Prostate gland (tissue), 2 donors: ENCODE measurements around the gene DENND1B. TPM values are rescaled to one million over a fixed set of nuclear protein-coding genes. Genes with fewer than 3 reads are reported as not detected.

ENCODE experiments used
- DNase-seq: peaks from one replicate; pipeline ENCODE4 v3.0.0-alpha.2; 2019; ENCODE audit warnings: low spot score
- H3K27ac ChIP-seq, 2 donors: fragments of 200-600 bp; sonication (generic); 2 replicates each; pipeline ENCODE4 v1.5.1; 2017 to 2019
- H3K27me3 ChIP-seq: fragments of 200-600 bp; sonication (generic); replicated peaks from 2 replicates; pipeline ENCODE4 v1.5.1; 2019; ENCODE audit not compliant: insufficient read depth
- H3K36me3 ChIP-seq, 2 donors: fragments of 200-600 bp; sonication (generic); 1 replicate in 1 of 2; 2 replicates in 1 of 2; pipeline versions ENCODE4 v1.5.1 to v1.8.1; 2017 to 2019
- H3K4me1 ChIP-seq: fragments of 200-600 bp; sonication (generic); replicated peaks from 2 replicates; pipeline ENCODE4 v1.5.1; 2019
- H3K4me3 ChIP-seq, 2 donors: fragments of 200-600 bp; sonication (generic); 2 replicates each; pipeline ENCODE4 v1.5.1; 2017 to 2019
- H3K9me3 ChIP-seq: fragments of 200-600 bp; sonication (generic); 2 replicates; pipeline ENCODE4 v1.5.1; 2017
- CTCF ChIP-seq, 4 experiments: fragments of 200-600 bp in 2 of 4; fragments of 450-650 bp in 2 of 4; sonication (generic) in 2 of 4; IDR thresholded peaks; 1 replicate in 3 of 4; 2 replicates in 1 of 4; pipeline ENCODE4 v1.5.1; 2016 to 2019; ENCODE audit warnings: antibody characterized with exemption in 4 of 4, mild to moderate bottlenecking in 2 of 4, moderate library complexity in 2 of 4
- POLR2A ChIP-seq: fragments of 450-650 bp; IDR thresholded peaks from one replicate; pipeline ENCODE4 v1.6.1; 2016; ENCODE audit warnings: antibody characterized with exemption, mild to moderate bottlenecking
- POLR2AphosphoS5 ChIP-seq: sonication (generic); formaldehyde crosslinking; IDR thresholded peaks from one replicate; pipeline ENCODE4 v1.6.1; 2017; ENCODE audit warnings: antibody characterized with exemption
- WGBS: methylation state at CpG from one replicate; pipeline ENCODE4 v1.1.5; 2018; 5-methylcytosine and 5-hydroxymethylcytosine counted together
- intact Hi-C: fragments of 100-400 bp; cut with DNase I; formaldehyde crosslinking; loops from one replicate; pipeline ENCODE4 v1.14.2; 2022
- total RNA-seq, 2 donors: library from RNA; depleted of rRNA; stranded (reverse); fragments of >200 nt; gene quantifications; one replicate each; pipeline ENCODE4 v1.1.0, GENCODE V29; 2016

The DENND1B gene
- total RNA-seq, 2 donors from 2014 or later = 13.5 to 14.1 TPM

GRCh38 chr1:197663162-197663953 is 111.9 kb downstream of the DENND1B start:
- Histone ChIP-seq H3K9me3 (no peaks in the 10 kb centered on the region), H3K27ac (no peak overlapping the region), H3K27me3 (no peaks in the 10 kb centered on the region), H3K4me1 (no peaks in the 10 kb centered on the region), H3K4me3 (no peak overlapping the region), H3K36me3 (no peaks in the 10 kb centered on the region)
- no peak for TF ChIP-seq POLR2AphosphoS5
- no peak for TF ChIP-seq POLR2A
- no peak for TF ChIP-seq CTCF (IDR thresholded peaks at IDR 0.05)
- intact Hi-C loops = no loop called here
- WGBS = 34% methylated on average over 4 of the region's 4 CpGs
- DNase-seq = no peak

GRCh38 chr1:197660389-197660788 is 114.9 kb downstream of the DENND1B start:
- Histone ChIP-seq H3K9me3 (no peaks in the 10 kb centered on the region), H3K27me3 (no peaks in the 10 kb centered on the region), H3K4me3 (no peak overlapping the region), H3K36me3 (no peaks in the 10 kb centered on the region), H3K27ac (no peak overlapping the region), H3K4me1 (no peaks in the 10 kb centered on the region)
- TF ChIP-seq POLR2AphosphoS5 (no peak), POLR2A (no peak), CTCF (IDR thresholded peaks at IDR 0.05) (no peak)
- no peak for DNase-seq
- intact Hi-C loops = no loop called here

- H3K4me1 ChIP-seq = no peaks in the 10 kb centered on the region
- WGBS = 85% methylated on average over 3 of the region's 3 CpGs
- intact Hi-C loops = no loop called here
- no peak for DNase-seq
- no peak overlapping the region for H3K4me3 ChIP-seq
- H3K36me3 ChIP-seq = no peaks in the 10 kb centered on the region
- no peak for TF ChIP-seq CTCF (IDR thresholded peaks at IDR 0.05)
- no peak for TF ChIP-seq POLR2AphosphoS5
- no peak for TF ChIP-seq POLR2A
- H3K27ac ChIP-seq = no peak overlapping the region
- no peaks in the 10 kb centered on the region for H3K9me3 ChIP-seq
- H3K27me3 ChIP-seq = no peaks in the 10 kb centered on the region
Observed at GRCh38 chr1:197659171-197659570, 116.1 kb downstream of the DENND1B start.

- no peak overlapping the region for H3K27ac ChIP-seq
- no peaks in the 10 kb centered on the region for H3K9me3 ChIP-seq
- no peaks in the 10 kb centered on the region for H3K27me3 ChIP-seq
- H3K4me1 ChIP-seq = no peaks in the 10 kb centered on the region
- H3K4me3 ChIP-seq = no peak overlapping the region
- TF ChIP-seq CTCF (IDR thresholded peaks at IDR 0.05) (no peak), POLR2AphosphoS5 (no peak), POLR2A (no peak)
- DNase-seq = no peak
- intact Hi-C loops = no loop called here
- 80% methylated on average over 2 of the region's 2 CpGs for WGBS
- H3K36me3 ChIP-seq = no peaks in the 10 kb centered on the region
Observed at GRCh38 chr1:197649188-197649587, 126.1 kb downstream of the DENND1B start.

- Histone ChIP-seq H3K4me1 (no peaks in the 10 kb centered on the region), H3K27me3 (no peaks in the 10 kb centered on the region), H3K27ac (no peak overlapping the region), H3K36me3 (no peaks in the 10 kb centered on the region), H3K4me3 (no peak overlapping the region), H3K9me3 (no peaks in the 10 kb centered on the region)
- 83% methylated on average over 2 of the region's 2 CpGs for WGBS
- TF ChIP-seq CTCF (IDR thresholded peaks at IDR 0.05) (no peak), POLR2AphosphoS5 (no peak), POLR2A (no peak)
- DNase-seq = no peak
- intact Hi-C loops = no loop called here
Observed at GRCh38 chr1:197638316-197638715, 137.0 kb downstream of the DENND1B start.
